ENCODE data around the gene PUS7.
A peak's percentile ranks its signal among the peaks of the same experiment; 100 is the strongest.
"Not testable (repeated sequence)": the region's sequence is repeated elsewhere in the genome, so short reads cannot be mapped to it uniquely, and the experiment has no call there.

Gene PUS7

GRCh38 chr7:105444342-105444987 is 77.6 kb downstream of the PUS7 start:
- no peak for DNase-seq (ENCODE audit: low read depth)

- DNase-seq (ENCODE audit: low read depth), result not testable (repeated sequence)
Observed at GRCh38 chr7:105442214-105442613, 79.9 kb downstream of the PUS7 start.

- no peak for DNase-seq (ENCODE audit: low read depth)
Observed at GRCh38 chr7:105439174-105439893, 82.7 kb downstream of the PUS7 start.

GRCh38 chr7:105438847-105439173 is 83.3 kb downstream of the PUS7 start:
- no peak for DNase-seq (ENCODE audit: low read depth)

DNA sequence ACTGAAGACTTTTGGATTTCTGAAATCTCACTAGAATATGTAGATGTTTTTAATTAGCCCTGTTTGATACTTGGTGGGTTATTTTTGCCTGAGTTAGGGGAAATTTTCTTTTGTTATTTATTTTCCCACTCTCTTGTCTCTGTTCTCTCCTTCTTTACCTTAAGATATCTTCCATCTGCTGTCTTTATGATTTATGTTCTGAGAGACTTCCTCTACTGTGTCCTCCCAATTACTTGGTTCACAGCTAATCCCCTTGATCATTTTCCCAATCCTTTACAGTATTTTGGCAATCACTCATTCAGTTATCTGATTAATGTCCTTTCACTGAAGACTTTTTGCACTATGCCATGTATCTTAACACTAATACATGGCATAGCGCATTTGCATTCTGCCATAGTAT is 83.8 kb downstream of the PUS7 start:
- no peak for DNase-seq (ENCODE audit: low read depth)

GRCh38 chr7:105437356-105437755 is 84.7 kb downstream of the PUS7 start:
- DNase-seq (ENCODE audit: low read depth), result not testable (repeated sequence)

GRCh38 chr7:105429746-105430612 is 92.1 kb downstream of the PUS7 start:
- DNase-seq (ENCODE audit: low read depth), result peak; percentile 12

DNA sequence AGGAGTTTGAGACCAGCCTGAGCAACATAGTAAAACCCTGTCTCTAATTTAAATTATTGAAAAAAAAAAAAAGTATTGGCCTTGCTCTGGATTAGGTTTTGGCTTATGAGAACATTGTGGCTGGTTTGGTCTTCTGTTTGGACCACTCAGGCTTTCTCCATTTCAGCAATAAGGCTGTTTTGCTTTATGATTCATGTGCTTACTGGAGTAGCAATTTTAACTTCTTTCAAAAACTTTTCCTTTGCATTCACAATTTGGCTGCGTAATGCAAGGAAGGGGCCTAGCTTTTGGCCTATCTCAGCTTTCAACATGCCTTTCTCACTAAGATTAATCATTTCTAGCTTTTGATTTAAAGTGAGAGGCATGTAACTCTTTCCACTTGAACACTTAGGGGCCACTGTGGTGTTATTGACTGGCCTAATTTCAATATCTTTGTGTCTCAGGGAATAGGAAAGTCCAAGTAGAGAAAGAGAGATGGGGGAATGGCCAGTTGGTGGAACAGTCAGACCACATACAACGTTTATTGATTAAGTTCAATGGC is 95.4 kb downstream of the PUS7 start:
- DNase-seq (ENCODE audit: low read depth), result no peak

- DNase-seq (ENCODE audit: low read depth), result no peak
Observed at GRCh38 chr7:105423987-105424386, 98.1 kb downstream of the PUS7 start.

DNA sequence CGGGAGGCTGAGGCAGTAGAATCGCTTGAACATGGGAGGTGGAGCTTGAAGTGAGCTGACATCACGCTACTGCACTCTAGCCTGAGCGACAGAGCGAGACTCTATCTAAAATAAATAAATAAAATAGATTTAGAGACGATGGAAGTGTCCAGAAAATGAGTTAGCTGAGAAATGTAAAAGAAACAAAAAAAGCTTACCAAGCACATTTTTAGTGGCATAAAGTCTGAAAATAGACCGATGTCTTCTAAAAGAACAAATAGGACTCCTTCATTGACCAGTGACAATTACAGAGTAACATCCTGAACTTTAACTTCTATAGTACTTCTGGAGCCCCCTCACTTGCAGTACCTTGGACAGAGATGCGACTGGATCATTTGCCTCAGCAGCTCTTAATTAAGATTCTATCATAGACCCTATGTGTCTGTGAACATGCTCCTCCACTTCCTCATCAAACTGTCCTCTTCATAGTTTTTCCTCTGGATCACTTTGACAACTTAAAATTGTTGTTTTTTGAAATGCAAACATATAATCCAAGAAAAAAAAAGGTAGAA is 108.1 kb downstream of the PUS7 start:
- DNase-seq (ENCODE audit: low read depth), result no peak

- not testable (repeated sequence) for DNase-seq (ENCODE audit: low read depth)
Observed at GRCh38 chr7:105410774-105411173, 111.3 kb downstream of the PUS7 start.

- DNase-seq (ENCODE audit: low read depth), result not testable (repeated sequence)
Observed at GRCh38 chr7:105409775-105410174, 112.3 kb downstream of the PUS7 start.

DNA sequence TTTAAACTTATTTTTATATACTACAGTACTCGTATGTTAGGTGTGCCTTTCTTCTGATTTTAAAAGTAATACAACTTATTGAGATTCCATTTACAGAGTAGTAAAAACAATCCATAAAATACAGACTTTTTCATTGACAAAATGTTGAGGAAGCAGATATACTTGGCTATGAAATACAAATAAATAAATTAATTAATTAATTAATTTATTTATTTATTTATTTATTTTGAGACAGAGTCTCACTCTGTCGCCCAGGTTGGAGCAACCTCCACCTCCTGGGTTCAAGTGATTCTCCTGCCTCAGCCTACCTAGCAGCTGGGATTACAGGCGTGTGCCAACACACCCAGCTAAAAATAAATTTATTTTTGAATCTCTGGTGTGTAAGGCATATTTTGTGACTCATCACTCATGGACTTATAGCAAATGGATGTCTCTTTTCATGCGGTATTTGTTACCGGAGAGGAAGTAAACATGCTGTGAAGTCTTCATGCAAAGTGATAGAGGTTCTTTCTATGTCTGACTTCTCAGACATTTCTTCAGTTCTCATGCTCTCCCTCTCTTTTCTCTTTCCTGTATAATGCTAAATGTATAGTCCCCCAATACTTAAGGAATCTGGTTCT is 113.2 kb downstream of the PUS7 start:
- no peak for DNase-seq (ENCODE audit: low read depth)

Measured in activated T-cell treated with anti-CD3 and anti-CD28 coated beads for 48 hours (primary cell).